Activated T-helper 2 cell treated with anti-CD3 and anti-CD28 coated beads, Interferon-gamma antibody, Interleukin-2, Interleukin-4, amounts not matched to agents 10 μg/mL and 5 μg/mL and 100 μg/mL, durations not matched to agents 14 hours and 24 hours and 36 hours (primary cell): ENCODE measurements around the gene PLCH1. TPM values are rescaled to one million over a fixed set of nuclear protein-coding genes. Genes with fewer than 3 reads are reported as not detected.

Experiments used
- DNase-seq: peaks from one replicate; pipeline ENCODE4 v3.0.0; 2021; ENCODE audit warnings: low spot score
- H3K27ac Mint-ChIP-seq: one replicate; pipeline ENCODE4 v1.8.0; 2021; ENCODE audit warnings: mixed read lengths
- H3K27me3 Mint-ChIP-seq: one replicate; pipeline ENCODE4 v1.8.0; 2021; ENCODE audit warnings: low read depth, mixed read lengths
- H3K36me3 Mint-ChIP-seq: one replicate; pipeline ENCODE4 v1.8.0; 2021; ENCODE audit warnings: low read depth, mixed read lengths
- H3K4me1 Mint-ChIP-seq: one replicate; pipeline ENCODE4 v1.8.0; 2021; ENCODE audit warnings: low read depth, mixed read lengths
- H3K4me3 Mint-ChIP-seq: one replicate; pipeline ENCODE4 v1.8.0; 2021; ENCODE audit warnings: low read depth, mild to moderate bottlenecking, moderate library complexity, mixed read lengths
- H3K9me3 Mint-ChIP-seq: one replicate; pipeline ENCODE4 v1.8.0; 2021; ENCODE audit warnings: mixed read lengths
- intact Hi-C: fragments of 100-400 bp; cut with micrococcal nuclease; formaldehyde crosslinking; loops from one replicate; pipeline ENCODE4 v1.15.1; 2023
- total RNA-seq: library from RNA; stranded (reverse); gene quantifications from 2 replicates; pipeline ENCODE4 v1.2.3, GENCODE V29; 2022

PLCH1 gene
- total RNA-seq, 1 donor from 2014 or later: 0.09 TPM

GRCh38 chr3:155702745-155703591, 41.9 kb downstream of the PLCH1 start:
- H3K9me3 Mint-ChIP-seq: no peaks in the 10 kb centered on the region
- peaks cover 15% of the 10 kb centered on the region for H3K27me3 Mint-ChIP-seq
- intact Hi-C loops: loop anchor here (2.0 to 5.0 kb wide), 2 partner anchors 320 to 1366 kb away; no protein-coding TSS in a partner anchor
- H3K36me3 Mint-ChIP-seq: no peaks in the 10 kb centered on the region
- no peak overlapping the region for H3K27ac Mint-ChIP-seq
- no peak for DNase-seq
- H3K4me3 Mint-ChIP-seq: no peak overlapping the region
- H3K4me1 Mint-ChIP-seq: no peaks in the 10 kb centered on the region

DNA sequence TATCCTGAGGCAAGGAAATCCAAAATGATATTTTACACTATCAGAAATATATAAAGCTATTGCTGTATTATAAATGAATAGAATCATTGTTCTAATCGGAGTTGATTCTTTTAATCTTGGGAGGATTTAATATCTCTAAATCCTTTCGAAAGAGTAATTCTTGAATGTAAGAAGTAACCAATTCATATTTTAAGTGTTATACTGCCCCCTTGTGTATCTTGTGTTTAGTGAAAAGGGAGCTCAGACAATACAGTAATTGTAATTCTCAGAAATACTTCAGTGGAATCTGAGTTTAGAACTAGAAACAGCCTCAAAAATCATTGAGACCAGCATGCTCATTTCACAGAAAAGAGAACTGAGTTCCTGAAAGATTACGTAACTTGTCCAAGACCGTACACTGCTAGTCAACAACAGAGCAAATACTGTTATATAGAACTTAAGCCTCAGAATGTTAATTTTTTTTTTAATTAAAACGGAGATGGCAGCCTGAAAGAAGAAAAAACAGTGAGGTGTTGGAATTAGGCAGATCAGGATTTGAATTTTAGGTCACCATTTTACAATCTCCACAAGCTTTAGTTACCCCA, 42.9 kb downstream of the PLCH1 start:
- Mint-ChIP-seq H3K4me3 (no peak overlapping the region), H3K4me1 (no peaks in the 10 kb centered on the region), H3K36me3 (no peaks in the 10 kb centered on the region), H3K27me3 (peaks cover 15% of the 10 kb centered on the region), H3K27ac (no peak overlapping the region), H3K9me3 (no peaks in the 10 kb centered on the region)
- intact Hi-C loops: loop anchor here (1.0 to 5.0 kb wide), 3 partner anchors 319 to 1365 kb away; no protein-coding TSS in a partner anchor
- no peak for DNase-seq

GRCh38 chr3:155697542-155697941, 47.3 kb downstream of the PLCH1 start:
- Mint-ChIP-seq H3K4me1 (no peaks in the 10 kb centered on the region), H3K9me3 (no peaks in the 10 kb centered on the region), H3K27ac (no peak overlapping the region), H3K36me3 (no peaks in the 10 kb centered on the region), H3K4me3 (no peak overlapping the region), H3K27me3 (peaks cover 14% of the 10 kb centered on the region)
- intact Hi-C loops: no loop called here
- DNase-seq: no peak

- no peak for DNase-seq
- H3K36me3 Mint-ChIP-seq: no peaks in the 10 kb centered on the region
- H3K4me1 Mint-ChIP-seq: no peaks in the 10 kb centered on the region
- H3K9me3 Mint-ChIP-seq: no peaks in the 10 kb centered on the region
- no peak overlapping the region for H3K27ac Mint-ChIP-seq
- intact Hi-C loops: no loop called here
- peaks cover 12% of the 10 kb centered on the region for H3K27me3 Mint-ChIP-seq
- H3K4me3 Mint-ChIP-seq: no peak overlapping the region
Observed at GRCh38 chr3:155690921-155691320, 54.0 kb downstream of the PLCH1 start.

- Mint-ChIP-seq H3K4me1 (no peaks in the 10 kb centered on the region), H3K9me3 (no peaks in the 10 kb centered on the region), H3K36me3 (no peaks in the 10 kb centered on the region), H3K27me3 (peaks cover 11% of the 10 kb centered on the region), H3K4me3 (no peak overlapping the region), H3K27ac (no peak overlapping the region)
- intact Hi-C loops: no loop called here
- no peak for DNase-seq
Observed at GRCh38 chr3:155688481-155688880, 56.4 kb downstream of the PLCH1 start.

GRCh38 chr3:155683344-155683720, 61.5 kb downstream of the PLCH1 start:
- Mint-ChIP-seq H3K27me3 (peaks cover 15% of the 10 kb centered on the region), H3K36me3 (no peaks in the 10 kb centered on the region), H3K4me1 (no peaks in the 10 kb centered on the region), H3K27ac (no peak overlapping the region), H3K9me3 (no peaks in the 10 kb centered on the region), H3K4me3 (no peak overlapping the region)
- intact Hi-C loops: no loop called here
- DNase-seq: no peak

DNA sequence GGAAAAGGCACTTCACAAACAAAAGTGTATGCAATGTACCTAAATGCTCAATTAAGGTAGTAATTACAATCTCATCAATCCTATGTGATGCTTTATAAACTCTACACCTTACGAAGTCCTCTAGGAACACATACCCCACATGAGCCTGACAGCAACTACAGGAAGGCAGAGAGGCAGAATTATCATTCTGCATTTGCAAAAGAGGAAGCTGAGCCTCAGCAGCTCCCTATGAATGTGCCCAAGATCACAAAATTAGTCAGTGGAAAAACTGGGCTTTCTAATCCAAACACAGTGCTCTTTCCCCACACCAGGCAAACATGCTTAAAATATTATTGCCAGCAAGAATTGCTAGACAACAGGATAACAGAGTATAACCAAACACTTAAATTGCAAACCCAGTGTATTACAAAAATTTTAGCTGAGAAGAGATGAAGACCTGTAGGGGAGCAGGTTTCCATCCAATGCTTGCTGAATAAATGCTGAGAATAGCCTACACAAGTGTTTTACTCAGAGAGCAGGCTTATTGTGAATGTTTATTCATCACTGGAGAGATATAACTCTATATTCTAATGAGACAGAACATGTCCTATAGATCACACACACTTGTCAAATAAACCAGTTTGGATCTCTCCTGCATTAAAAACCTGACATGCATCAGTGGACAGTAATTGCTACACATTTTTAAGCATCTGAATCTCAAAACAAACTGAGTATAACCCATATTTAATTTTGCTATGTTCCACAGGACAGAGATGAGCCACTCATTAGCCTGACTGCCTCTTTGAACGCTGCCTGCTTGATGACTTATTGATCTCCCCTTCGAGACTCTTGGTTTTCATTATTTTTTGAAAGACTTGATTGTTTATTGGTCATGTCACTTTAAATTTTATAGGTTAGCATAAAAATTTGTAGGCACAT, 62.2 kb downstream of the PLCH1 start:
- Mint-ChIP-seq H3K4me3 (no peak overlapping the region), H3K4me1 (no peaks in the 10 kb centered on the region), H3K27ac (no peak overlapping the region), H3K36me3 (no peaks in the 10 kb centered on the region), H3K9me3 (no peaks in the 10 kb centered on the region), H3K27me3 (peaks cover 15% of the 10 kb centered on the region)
- no peak for DNase-seq
- intact Hi-C loops: no loop called here

DNA sequence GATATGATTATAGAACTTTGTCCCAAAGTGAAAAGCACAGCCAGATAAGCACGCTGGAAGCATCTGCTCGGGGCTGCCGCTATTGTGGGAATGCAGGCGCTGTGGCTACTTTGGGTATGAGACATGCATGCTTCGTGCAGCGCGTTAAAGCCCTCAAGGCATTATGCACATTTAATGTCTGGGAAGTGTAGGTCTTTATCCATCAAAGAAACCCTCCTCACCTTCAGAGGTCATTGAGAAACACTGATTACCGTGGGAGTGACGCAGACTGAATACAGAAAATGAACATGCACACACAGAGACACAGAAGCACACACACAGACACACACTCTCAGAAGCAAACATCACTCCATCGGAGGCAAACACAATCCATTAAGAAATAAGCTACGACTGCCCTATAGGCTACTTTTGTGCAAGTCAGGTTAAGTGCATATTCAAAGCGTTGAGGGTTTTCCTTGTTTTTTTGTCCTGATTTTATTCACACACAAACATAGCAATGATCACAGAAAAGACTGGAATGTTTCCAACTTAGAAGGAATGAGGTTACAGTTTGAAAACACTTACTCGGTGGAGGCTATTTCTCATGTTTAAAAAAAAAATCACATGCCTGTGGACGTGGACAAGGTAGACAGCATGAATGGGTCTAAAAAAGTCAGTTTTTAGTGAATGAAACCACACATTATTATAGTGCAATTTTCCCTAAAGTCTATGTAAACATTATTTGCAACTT, 68.5 kb downstream of the PLCH1 start:
- no peaks in the 10 kb centered on the region for H3K9me3 Mint-ChIP-seq
- no peak overlapping the region for H3K4me3 Mint-ChIP-seq
- H3K27ac Mint-ChIP-seq: no peak overlapping the region
- H3K27me3 Mint-ChIP-seq: peaks cover 26% of the 10 kb centered on the region
- H3K36me3 Mint-ChIP-seq: no peaks in the 10 kb centered on the region
- DNase-seq: no peak
- intact Hi-C loops: no loop called here
- H3K4me1 Mint-ChIP-seq: no peaks in the 10 kb centered on the region

DNA sequence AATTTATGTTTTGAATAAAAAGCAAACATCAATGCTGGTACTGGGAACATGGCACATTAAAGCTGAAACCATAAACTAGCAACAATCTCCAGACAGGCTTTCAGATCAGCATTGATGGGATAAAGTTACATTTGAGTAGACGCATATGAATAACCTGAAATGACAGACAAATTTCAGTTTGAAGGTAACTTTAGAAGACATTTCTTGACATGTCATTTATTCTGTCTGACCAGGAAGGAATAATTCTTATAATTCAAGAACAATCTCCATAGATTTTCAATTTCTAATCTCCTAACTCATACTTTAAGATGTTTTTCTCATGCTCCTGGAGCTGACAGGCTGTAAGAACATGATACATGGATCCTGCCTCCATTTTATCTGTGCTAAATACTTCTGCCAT, 69.8 kb downstream of the PLCH1 start:
- intact Hi-C loops: no loop called here
- no peak overlapping the region for H3K4me3 Mint-ChIP-seq

DNA sequence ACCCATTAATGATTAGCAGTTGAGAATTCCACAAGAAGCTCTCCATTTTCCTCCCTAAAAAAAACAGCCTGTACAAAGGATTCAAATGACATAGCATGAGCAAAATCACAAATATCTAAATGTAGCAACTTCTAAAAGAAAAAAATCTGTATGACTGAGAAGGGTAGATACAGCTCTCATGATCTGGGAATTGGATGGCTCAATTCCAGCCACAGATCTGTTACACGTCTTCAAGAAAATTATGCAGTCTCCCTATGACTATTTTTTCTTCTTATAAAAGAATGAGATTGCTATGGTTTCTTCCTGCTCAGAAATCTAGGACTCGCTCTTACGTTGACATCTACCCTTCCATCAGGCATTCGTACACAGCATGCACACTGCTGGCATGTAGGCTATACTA, 71.5 kb downstream of the PLCH1 start:
- DNase-seq: no peak
- Mint-ChIP-seq H3K4me1 (no peaks in the 10 kb centered on the region), H3K9me3 (no peaks in the 10 kb centered on the region), H3K27me3 (peaks cover 30% of the 10 kb centered on the region), H3K4me3 (no peak overlapping the region), H3K27ac (no peak overlapping the region), H3K36me3 (no peaks in the 10 kb centered on the region)
- intact Hi-C loops: no loop called here

More for the DNA sequence above, 69.8 kb downstream of the PLCH1 start:
- H3K4me1 Mint-ChIP-seq: no peaks in the 10 kb centered on the region
- no peak for DNase-seq
- no peak overlapping the region for H3K27ac Mint-ChIP-seq
- peaks cover 26% of the 10 kb centered on the region for H3K27me3 Mint-ChIP-seq
- no peaks in the 10 kb centered on the region for H3K9me3 Mint-ChIP-seq
- no peaks in the 10 kb centered on the region for H3K36me3 Mint-ChIP-seq

- Mint-ChIP-seq H3K4me1 (no peaks in the 10 kb centered on the region), H3K36me3 (no peaks in the 10 kb centered on the region), H3K27me3 (peaks cover 26% of the 10 kb centered on the region), H3K27ac (no peak overlapping the region), H3K9me3 (no peaks in the 10 kb centered on the region), H3K4me3 (no peak overlapping the region)
- DNase-seq: no peak
- intact Hi-C loops: no loop called here
Observed at GRCh38 chr3:155670335-155670734, 74.5 kb downstream of the PLCH1 start.

- no peaks in the 10 kb centered on the region for H3K36me3 Mint-ChIP-seq
- H3K27ac Mint-ChIP-seq: no peak overlapping the region
- H3K9me3 Mint-ChIP-seq: no peaks in the 10 kb centered on the region
- H3K4me1 Mint-ChIP-seq: no peaks in the 10 kb centered on the region
- no peak for DNase-seq
- peaks cover 21% of the 10 kb centered on the region for H3K27me3 Mint-ChIP-seq
- no peak overlapping the region for H3K4me3 Mint-ChIP-seq
- intact Hi-C loops: no loop called here
Observed at GRCh38 chr3:155667988-155668387, 76.9 kb downstream of the PLCH1 start.
